OCI-LY1 (cell line): ENCODE data around the gene TCEAL7.

ENCODE experiments used
- H2AFZ ChIP-seq: fragments of 200-600 bp; sonication (generic), shearing (Covaris generic); 2 replicates; pipeline ENCODE4 v1.6.0; 2014; ENCODE audit warnings: antibody characterized with exemption, mild to moderate bottlenecking, low read length
- H3F3A ChIP-seq: fragments of 200-600 bp; sonication (generic), shearing (Covaris generic); 2 replicates; pipeline ENCODE4 v1.6.0; 2014; ENCODE audit warnings: mild to moderate bottlenecking, antibody characterized with exemption, low read length, moderate library complexity; ENCODE audit not compliant: insufficient read depth
- H3K27ac ChIP-seq: fragments of 200-600 bp; sonication (generic); 2 replicates; pipeline ENCODE4 v1.5.1; 2014; ENCODE audit warnings: low read length, mixed run types, mild to moderate bottlenecking, low read depth; ENCODE audit not compliant: poor library complexity, severe bottlenecking
- H3K27me3 ChIP-seq: fragments of 200-600 bp; sonication (generic); 2 replicates; pipeline ENCODE4 v1.6.0; 2014; ENCODE audit warnings: antibody characterized with exemption, mild to moderate bottlenecking, low read length, moderate library complexity; ENCODE audit not compliant: insufficient read depth
- H3K36me3 ChIP-seq: fragments of 200-600 bp; sonication (generic); 2 replicates; pipeline ENCODE4 v1.6.1; 2014; ENCODE audit warnings: mild to moderate bottlenecking, antibody characterized with exemption, low read length, moderate library complexity, mixed read lengths; ENCODE audit not compliant: insufficient read depth
- H3K4me1 ChIP-seq: fragments of 200-600 bp; sonication (generic); 2 replicates; pipeline ENCODE4 v1.5.1; 2014; ENCODE audit warnings: mild to moderate bottlenecking, low read length, moderate library complexity; ENCODE audit not compliant: insufficient read depth, severe bottlenecking
- H3K4me2 ChIP-seq: fragments of 200-600 bp; sonication (generic), shearing (Covaris generic); 2 replicates; pipeline ENCODE4 v1.6.1; 2014; ENCODE audit warnings: low read length
- H3K4me3 ChIP-seq: fragments of 200-600 bp; sonication (generic); 2 replicates; pipeline ENCODE4 v1.5.1; 2014; ENCODE audit warnings: low read length, low read depth, mild to moderate bottlenecking, mixed read lengths; ENCODE audit not compliant: poor library complexity, severe bottlenecking
- H3K79me2 ChIP-seq: fragments of 200-600 bp; shearing (Covaris generic); 2 replicates; pipeline ENCODE4 v1.6.1; 2016; ENCODE audit warnings: mixed run types, low read length, mixed read lengths; ENCODE audit not compliant: insufficient read depth
- H3K9ac ChIP-seq: fragments of 200-600 bp; sonication (generic), shearing (Covaris generic); 2 replicates; pipeline ENCODE4 v1.6.1; 2014; ENCODE audit warnings: mild to moderate bottlenecking, low read length, mixed read lengths
- H3K9me2 ChIP-seq: fragments of 200-600 bp; sonication (generic), shearing (Covaris generic); 2 replicates; pipeline ENCODE4 v1.6.1; 2014; ENCODE audit warnings: low read depth, mild to moderate bottlenecking, low read length, mixed read lengths
- H3K9me3 ChIP-seq: fragments of 200-600 bp; shearing (Covaris generic); 2 replicates; pipeline ENCODE4 v1.6.1; 2014; ENCODE audit warnings: low read length, mixed read lengths
- H4K20me1 ChIP-seq: fragments of 200-600 bp; sonication (generic), shearing (Covaris generic); 2 replicates; pipeline ENCODE4 v1.6.0; 2016; ENCODE audit warnings: mild to moderate bottlenecking, low read length; ENCODE audit not compliant: insufficient read depth
- CTCF ChIP-seq: fragments of 200-600 bp; sonication (generic), shearing (Covaris generic); IDR thresholded peaks from 2 replicates; pipeline ENCODE4 v1.5.1; 2017; ENCODE audit warnings: mild to moderate bottlenecking, antibody characterized with exemption, low read length, moderate library complexity, mixed read lengths
- EZH2 ChIP-seq: fragments of 200-600 bp; sonication (generic), shearing (Covaris generic); IDR thresholded peaks from 2 replicates; pipeline ENCODE4 v1.8.0; 2017; ENCODE audit warnings: borderline replicate concordance, mixed run types, mild to moderate bottlenecking, antibody characterized with exemption, low read length, moderate library complexity, mixed read lengths

Gene TCEAL7

GRCh38 chrX:103363046-103363445 lies 33.0 kb downstream of the TCEAL7 start:
- H4K20me1 ChIP-seq, result no peaks in the 10 kb centered on the region
- no peaks in the 10 kb centered on the region for H3F3A ChIP-seq
- H3K27ac ChIP-seq, result no peak overlapping the region
- no peaks in the 10 kb centered on the region for H3K27me3 ChIP-seq
- no peaks in the 10 kb centered on the region for H3K79me2 ChIP-seq
- H3K9ac ChIP-seq, result no peak overlapping the region
- no peak overlapping the region for H3K4me2 ChIP-seq
- H3K4me3 ChIP-seq, result no peak overlapping the region
- no peaks in the 10 kb centered on the region for H3K4me1 ChIP-seq
- no peaks in the 10 kb centered on the region for H3K36me3 ChIP-seq
- no peaks in the 10 kb centered on the region for H3K9me3 ChIP-seq
- H3K9me2 ChIP-seq, result no peaks in the 10 kb centered on the region
- no peak overlapping the region for H2AFZ ChIP-seq
- TF ChIP-seq CTCF (no peak), EZH2 (no peak)

GRCh38 chrX:103367502-103367901 lies 37.5 kb downstream of the TCEAL7 start:
- Histone ChIP-seq H3K9me2 (no peaks in the 10 kb centered on the region), H3K27me3 (no peaks in the 10 kb centered on the region), H3F3A (no peaks in the 10 kb centered on the region), H3K4me1 (no peaks in the 10 kb centered on the region), H3K9me3 (no peaks in the 10 kb centered on the region), H3K27ac (no peak overlapping the region), H3K4me3 (no peak overlapping the region), H3K36me3 (no peaks in the 10 kb centered on the region), H3K4me2 (no peak overlapping the region), H3K9ac (no peak overlapping the region), H4K20me1 (no peaks in the 10 kb centered on the region), H2AFZ (no peak overlapping the region), H3K79me2 (no peaks in the 10 kb centered on the region)
- TF ChIP-seq CTCF, result no peak
- TF ChIP-seq EZH2, result no peak

GRCh38 chrX:103369479-103369878 lies 39.4 kb downstream of the TCEAL7 start:
- Histone ChIP-seq H3K4me3 (no peak overlapping the region), H3F3A (no peaks in the 10 kb centered on the region), H3K79me2 (no peaks in the 10 kb centered on the region), H3K9me3 (no peaks in the 10 kb centered on the region), H4K20me1 (no peaks in the 10 kb centered on the region), H3K4me2 (no peak overlapping the region), H2AFZ (no peak overlapping the region), H3K9me2 (no peaks in the 10 kb centered on the region), H3K9ac (no peak overlapping the region), H3K4me1 (no peaks in the 10 kb centered on the region), H3K27me3 (no peaks in the 10 kb centered on the region), H3K27ac (no peak overlapping the region), H3K36me3 (no peaks in the 10 kb centered on the region)
- no peak for TF ChIP-seq EZH2
- TF ChIP-seq CTCF, result no peak
